ENCODE data around the gene MAD1L1.

MAD1L1 gene

GRCh38 chr7:1946773-1947450 is 285.8 kb downstream of the MAD1L1 start:
- Histone ChIP-seq H3K9me3 (ENCODE audit: control insufficient read depth, insufficient read depth, low read length) (no peaks in the 10 kb centered on the region), H3K27me3 (ENCODE audit: control insufficient read depth, insufficient read depth, low read length) (no peaks in the 10 kb centered on the region), H3K9ac (ENCODE audit: low read depth, low read length) (no peak overlapping the region), H3K27ac (ENCODE audit: low read depth, low read length) (no peak overlapping the region), H3K4me3 (ENCODE audit: low read depth, low read length) (no peak overlapping the region), H3K4me1 (ENCODE audit: control insufficient read depth, insufficient read depth, low read length) (peaks cover 14% of the 10 kb centered on the region), H3K36me3 (ENCODE audit: control insufficient read depth, insufficient read depth, low read length) (no peaks in the 10 kb centered on the region)

GRCh38 chr7:1946025-1946772 is 286.5 kb downstream of the MAD1L1 start:
- no peaks in the 10 kb centered on the region for H3K9me3 ChIP-seq (ENCODE audit: control insufficient read depth, insufficient read depth, low read length)
- H3K4me1 ChIP-seq (ENCODE audit: control insufficient read depth, insufficient read depth, low read length): peaks cover 14% of the 10 kb centered on the region
- H3K4me3 ChIP-seq (ENCODE audit: low read depth, low read length): no peak overlapping the region
- no peaks in the 10 kb centered on the region for H3K27me3 ChIP-seq (ENCODE audit: control insufficient read depth, insufficient read depth, low read length)
- H3K27ac ChIP-seq (ENCODE audit: low read depth, low read length): no peak overlapping the region
- H3K9ac ChIP-seq (ENCODE audit: low read depth, low read length): no peak overlapping the region
- no peaks in the 10 kb centered on the region for H3K36me3 ChIP-seq (ENCODE audit: control insufficient read depth, insufficient read depth, low read length)

GRCh38 chr7:1945558-1945957 is 287.2 kb downstream of the MAD1L1 start:
- H3K9ac ChIP-seq (ENCODE audit: low read depth, low read length): no peak overlapping the region
- no peak overlapping the region for H3K27ac ChIP-seq (ENCODE audit: low read depth, low read length)
- no peak overlapping the region for H3K4me3 ChIP-seq (ENCODE audit: low read depth, low read length)
- H3K9me3 ChIP-seq (ENCODE audit: control insufficient read depth, insufficient read depth, low read length): no peaks in the 10 kb centered on the region
- no peaks in the 10 kb centered on the region for H3K36me3 ChIP-seq (ENCODE audit: control insufficient read depth, insufficient read depth, low read length)
- peaks cover 14% of the 10 kb centered on the region for H3K4me1 ChIP-seq (ENCODE audit: control insufficient read depth, insufficient read depth, low read length)
- no peaks in the 10 kb centered on the region for H3K27me3 ChIP-seq (ENCODE audit: control insufficient read depth, insufficient read depth, low read length)

- no peak overlapping the region for H3K27ac ChIP-seq (ENCODE audit: low read depth, low read length)
Observed at GRCh38 chr7:1944619-1945210, 288.0 kb downstream of the MAD1L1 start.

GRCh38 chr7:1943933-1944618 is 288.7 kb downstream of the MAD1L1 start:
- Histone ChIP-seq H3K4me3 (ENCODE audit: low read depth, low read length) (no peak overlapping the region), H3K9me3 (ENCODE audit: control insufficient read depth, insufficient read depth, low read length) (no peaks in the 10 kb centered on the region), H3K9ac (ENCODE audit: low read depth, low read length) (no peak overlapping the region), H3K4me1 (ENCODE audit: control insufficient read depth, insufficient read depth, low read length) (peaks cover 14% of the 10 kb centered on the region), H3K36me3 (ENCODE audit: control insufficient read depth, insufficient read depth, low read length) (no peaks in the 10 kb centered on the region; the same call in 1 of the 2 replicates), H3K27me3 (ENCODE audit: control insufficient read depth, insufficient read depth, low read length) (no peaks in the 10 kb centered on the region), H3K27ac (ENCODE audit: low read depth, low read length) (no peak overlapping the region)

More at GRCh38 chr7:1944619-1945210, 288.0 kb downstream of the MAD1L1 start:
- H3K9ac ChIP-seq (ENCODE audit: low read depth, low read length): no peak overlapping the region
- peaks cover 14% of the 10 kb centered on the region for H3K4me1 ChIP-seq (ENCODE audit: control insufficient read depth, insufficient read depth, low read length)
- no peaks in the 10 kb centered on the region for H3K27me3 ChIP-seq (ENCODE audit: control insufficient read depth, insufficient read depth, low read length)
- no peak overlapping the region for H3K4me3 ChIP-seq (ENCODE audit: low read depth, low read length)
- H3K36me3 ChIP-seq (ENCODE audit: control insufficient read depth, insufficient read depth, low read length): no peaks in the 10 kb centered on the region; the same call in 1 of the 2 replicates
- H3K9me3 ChIP-seq (ENCODE audit: control insufficient read depth, insufficient read depth, low read length): no peaks in the 10 kb centered on the region

GRCh38 chr7:1943326-1943725 is 289.4 kb downstream of the MAD1L1 start:
- Histone ChIP-seq H3K36me3 (ENCODE audit: control insufficient read depth, insufficient read depth, low read length) (no peaks in the 10 kb centered on the region; the same call in 1 of the 2 replicates), H3K4me3 (ENCODE audit: low read depth, low read length) (no peak overlapping the region), H3K9me3 (ENCODE audit: control insufficient read depth, insufficient read depth, low read length) (peaks cover 1% of the 10 kb centered on the region; the same call in 1 of the 2 replicates), H3K9ac (ENCODE audit: low read depth, low read length) (no peak overlapping the region), H3K4me1 (ENCODE audit: control insufficient read depth, insufficient read depth, low read length) (peaks cover 14% of the 10 kb centered on the region), H3K27ac (ENCODE audit: low read depth, low read length) (peak overlapping the region; percentile 71), H3K27me3 (ENCODE audit: control insufficient read depth, insufficient read depth, low read length) (no peaks in the 10 kb centered on the region)

- peaks cover 5% of the 10 kb centered on the region; the same call in 1 of the 2 replicates for H3K9me3 ChIP-seq (ENCODE audit: control insufficient read depth, insufficient read depth, low read length)
- no peak overlapping the region for H3K9ac ChIP-seq (ENCODE audit: low read depth, low read length)
- no peak overlapping the region for H3K4me3 ChIP-seq (ENCODE audit: low read depth, low read length)
- H3K27ac ChIP-seq (ENCODE audit: low read depth, low read length): peak overlapping the region; percentile 71
- no peaks in the 10 kb centered on the region; the same call in 1 of the 2 replicates for H3K36me3 ChIP-seq (ENCODE audit: control insufficient read depth, insufficient read depth, low read length)
- peaks cover 14% of the 10 kb centered on the region for H3K4me1 ChIP-seq (ENCODE audit: control insufficient read depth, insufficient read depth, low read length)
- H3K27me3 ChIP-seq (ENCODE audit: control insufficient read depth, insufficient read depth, low read length): no peaks in the 10 kb centered on the region
Observed at GRCh38 chr7:1942941-1943289, 289.8 kb downstream of the MAD1L1 start.

GRCh38 chr7:1942243-1942940 is 290.4 kb downstream of the MAD1L1 start:
- Histone ChIP-seq H3K4me1 (ENCODE audit: control insufficient read depth, insufficient read depth, low read length) (peaks cover 14% of the 10 kb centered on the region), H3K36me3 (ENCODE audit: control insufficient read depth, insufficient read depth, low read length) (no peaks in the 10 kb centered on the region; the same call in 1 of the 2 replicates), H3K9ac (ENCODE audit: low read depth, low read length) (no peak overlapping the region)

GRCh38 chr7:1941464-1942242 is 291.1 kb downstream of the MAD1L1 start:
- no peak overlapping the region for H3K4me3 ChIP-seq (ENCODE audit: low read depth, low read length)
- no peak overlapping the region for H3K27ac ChIP-seq (ENCODE audit: low read depth, low read length)
- H3K9ac ChIP-seq (ENCODE audit: low read depth, low read length): no peak overlapping the region
- peaks cover 14% of the 10 kb centered on the region for H3K4me1 ChIP-seq (ENCODE audit: control insufficient read depth, insufficient read depth, low read length)
- no peaks in the 10 kb centered on the region; the same call in 1 of the 2 replicates for H3K36me3 ChIP-seq (ENCODE audit: control insufficient read depth, insufficient read depth, low read length)
- peaks cover 5% of the 10 kb centered on the region; the same call in 1 of the 2 replicates for H3K9me3 ChIP-seq (ENCODE audit: control insufficient read depth, insufficient read depth, low read length)
- no peaks in the 10 kb centered on the region for H3K27me3 ChIP-seq (ENCODE audit: control insufficient read depth, insufficient read depth, low read length)

More at GRCh38 chr7:1942243-1942940, 290.4 kb downstream of the MAD1L1 start:
- Histone ChIP-seq H3K27me3 (ENCODE audit: control insufficient read depth, insufficient read depth, low read length) (no peaks in the 10 kb centered on the region), H3K4me3 (ENCODE audit: low read depth, low read length) (no peak overlapping the region), H3K27ac (ENCODE audit: low read depth, low read length) (peak overlapping the region; percentile 71), H3K9me3 (ENCODE audit: control insufficient read depth, insufficient read depth, low read length) (peaks cover 5% of the 10 kb centered on the region; the same call in 1 of the 2 replicates)
